Loucy (cell line): ENCODE data around the gene ANP32E.
"Not testable (repeated sequence)": the region's sequence is repeated elsewhere in the genome, so short reads cannot be mapped to it uniquely, and the experiment has no call there.

ENCODE experiments used
- CTCF ChIP-seq: fragments of 200-600 bp; sonication (generic); conservative IDR thresholded peaks from 2 replicates; pipeline ENCODE4 v1.5.1; 2014; ENCODE audit warnings: mild to moderate bottlenecking, antibody characterized with exemption, low read length
- EZH2phosphoT487 ChIP-seq: fragments of 200-600 bp; IDR thresholded peaks from 2 replicates; pipeline ENCODE4 v1.6.1; 2018; ENCODE audit warnings: antibody characterized with exemption, mild to moderate bottlenecking, moderate library complexity, borderline replicate concordance

- TF ChIP-seq CTCF, EZH2phosphoT487: not testable (repeated sequence)
Measured at GRCh38 chr1:150237176-150237575, 1.3 kb upstream of the ANP32E start.
